K562 treated with DMSO at 1 percent for 12 hours (cell line): ENCODE data around the gene THPO. TPM values are rescaled to one million over a fixed set of nuclear protein-coding genes. Genes with fewer than 3 reads are reported as not detected.

Experiments
- total RNA-seq: library from RNA; unstranded; fragments of 300-600 nt; gene quantifications from 2 replicates; pipeline ENCODE4 v1.2.3, GENCODE V29; 2022; ENCODE audit not compliant: insufficient read depth

THPO gene
- 0.62 TPM in 1 of 2 replicates, not detected in the other for total RNA-seq

GRCh38 chr3:184377882-184378445 lies at the start of gene THPO:
TSS of gene THPO (minus strand) at chr3:184378207. CDS start at chr3:184376259, 1,948 bp downstream.

GRCh38 chr3:184379358-184380184 lies 1.6 kb upstream of the THPO start, which contains the start of gene CHRD:
TSS of gene CHRD (plus strand) at chr3:184380054. CDS start at chr3:184380319, 265 bp downstream.

GRCh38 chr3:184361532-184361931 lies 16.5 kb downstream of the THPO start, which contains the start of the genes CLCN2 and POLR2H:
TSS of gene CLCN2 (minus strand) at chr3:184361605. CDS start at chr3:184361479, 126 bp downstream.
TSS of gene POLR2H (plus strand) at chr3:184361710. CDS start at chr3:184363493, 1,783 bp downstream.

GRCh38 chr3:184337399-184337714 lies 40.6 kb downstream of the THPO start, which contains the start of gene FAM131A:
TSS of gene FAM131A (plus strand) at chr3:184337600. CDS start at chr3:184337631, 31 bp downstream.

Other genes with a start within 250 kb of the THPO start
- 43.2 and 69.8 TPM in 2 replicates for gene EIF2B5, start 242.8 kb downstream of the THPO start, total RNA-seq
- gene DVL3, start 222.8 kb downstream of the THPO start, total RNA-seq, result 18.5 and 63.6 TPM in 2 replicates
- gene AP2M1, start 203.4 kb downstream of the THPO start, total RNA-seq, result 473 and 546 TPM in 2 replicates
- 37.1 and 46.9 TPM in 2 replicates for gene ABCF3, start 192.0 kb downstream of the THPO start, total RNA-seq
- not detected in 2 replicates for gene VWA5B2, start 148.6 kb downstream of the THPO start, total RNA-seq
- 64.3 and 90.9 TPM in 2 replicates for gene ALG3, start 129.2 kb downstream of the THPO start, total RNA-seq
- gene EEF1AKMT4, start 128.5 kb downstream of the THPO start, total RNA-seq, result 10.6 and 16.2 TPM in 2 replicates
- gene CAMK2N2, start 116.7 kb downstream of the THPO start, total RNA-seq, result not detected in 2 replicates
- not detected in 2 replicates for gene ECE2, start 102.2 kb downstream of the THPO start, total RNA-seq
- gene PSMD2, start 79.0 kb downstream of the THPO start, total RNA-seq, result 273 and 379 TPM in 2 replicates
- 136 and 214 TPM in 2 replicates for gene EIF4G1, start 63.6 kb downstream of the THPO start, total RNA-seq
- 15.2 and 18.3 TPM in 2 replicates for gene FAM131A, start 40.6 kb downstream of the THPO start, total RNA-seq
- 5.2 and 12.0 TPM in 2 replicates for gene CLCN2, start 16.6 kb downstream of the THPO start, total RNA-seq
- gene POLR2H, start 16.5 kb downstream of the THPO start, total RNA-seq, result 101 and 109 TPM in 2 replicates
- 0.41 and 3.4 TPM in 2 replicates for gene CHRD, start 1.8 kb upstream of the THPO start, total RNA-seq
- not detected in 2 replicates for gene EPHB3, start 183.6 kb upstream of the THPO start, total RNA-seq